HepG2 (cell line): ENCODE results near the gene FAM163B. TPM values are rescaled to one million over a fixed set of nuclear protein-coding genes. Genes with fewer than 3 reads are reported as not detected.

Experiments
- ARID2 ChIP-seq: sonication (generic); formaldehyde crosslinking; IDR thresholded peaks from 2 replicates; pipeline ENCODE4 v1.8.1; 2022; ENCODE audit warnings: mild to moderate bottlenecking, missing genetic modification reagents, borderline replicate concordance
- FOSL2 ChIP-seq: sonication (generic); formaldehyde crosslinking; IDR thresholded peaks from 2 replicates; pipeline ENCODE4 v1.4.0; 2020; ENCODE audit warnings: missing genetic modification reagents
- HDAC6 ChIP-seq: fragments of 200-600 bp; sonication (generic); IDR thresholded peaks from 2 replicates; pipeline ENCODE4 v1.7.0; 2017; ENCODE audit warnings: mild to moderate bottlenecking, antibody characterized with exemption, low read length, low read depth
- NFE2L2 ChIP-seq: fragments of 150-350 bp; IDR thresholded peaks from 2 replicates; pipeline ENCODE4 v1.6.1; 2014; ENCODE audit warnings: low read length
- NFRKB ChIP-seq: fragments of 450-650 bp; IDR thresholded peaks from 2 replicates; pipeline ENCODE4 v1.6.1; 2017
- NRL ChIP-seq: sonication (generic); formaldehyde crosslinking; IDR thresholded peaks from 2 replicates; pipeline ENCODE4 v1.5.0; 2020; ENCODE audit warnings: missing genetic modification reagents, mild to moderate bottlenecking, moderate library complexity, borderline replicate concordance
- PITX1 ChIP-seq: sonication (generic); formaldehyde crosslinking; IDR thresholded peaks from 2 replicates; pipeline ENCODE4 v1.5.1; 2020; ENCODE audit warnings: mild to moderate bottlenecking, missing genetic modification reagents
- POGZ ChIP-seq: sonication (generic); formaldehyde crosslinking; IDR thresholded peaks from 2 replicates; pipeline ENCODE4 v1.4.0; 2020; ENCODE audit warnings: mild to moderate bottlenecking, missing genetic modification reagents
- POLR2G ChIP-seq: fragments of 200-400 bp; formaldehyde crosslinking; IDR thresholded peaks from 2 replicates; pipeline ENCODE4 v1.6.1; 2018; ENCODE audit warnings: mild to moderate bottlenecking, low read depth, low read length, moderate library complexity
- REXO4 ChIP-seq: sonication (generic); formaldehyde crosslinking; IDR thresholded peaks from 2 replicates; pipeline ENCODE4 v1.8.0; 2022; ENCODE audit warnings: missing genetic modification reagents, mild to moderate bottlenecking, borderline replicate concordance
- RFXANK ChIP-seq: IDR thresholded peaks from 2 replicates; pipeline ENCODE4 v1.6.1; 2016
- SETDB1 ChIP-seq: sonication (generic); formaldehyde crosslinking; IDR thresholded peaks from 2 replicates; pipeline ENCODE4 v1.5.1; 2020; ENCODE audit warnings: missing genetic modification reagents, mild to moderate bottlenecking, borderline replicate concordance
- ZBTB1 ChIP-seq: sonication (generic); formaldehyde crosslinking; IDR thresholded peaks from 2 replicates; pipeline ENCODE4 v1.4.0; 2020; ENCODE audit warnings: missing genetic modification reagents, borderline replicate concordance
- ZFP82 ChIP-seq: sonication (generic); formaldehyde crosslinking; IDR thresholded peaks from 2 replicates; pipeline ENCODE4 v1.5.1; 2020; ENCODE audit warnings: mild to moderate bottlenecking, missing genetic modification reagents, borderline replicate concordance
- ZNF333 ChIP-seq: sonication (generic); formaldehyde crosslinking; IDR thresholded peaks from 2 replicates; pipeline ENCODE4 v1.4.0; 2020; ENCODE audit warnings: mild to moderate bottlenecking, missing genetic modification reagents, borderline replicate concordance
- ZNF350 ChIP-seq: sonication (generic); formaldehyde crosslinking; IDR thresholded peaks from 2 replicates; pipeline ENCODE4 v1.4.0; 2020; ENCODE audit warnings: mild to moderate bottlenecking, low read depth, missing genetic modification reagents, borderline replicate concordance
- ZNF468 ChIP-seq: sonication (generic); formaldehyde crosslinking; IDR thresholded peaks from 2 replicates; pipeline ENCODE4 v1.8.0; 2022; ENCODE audit warnings: mild to moderate bottlenecking, moderate library complexity, missing genetic modification reagents
- ZNF557 ChIP-seq: sonication (generic); formaldehyde crosslinking; IDR thresholded peaks from 2 replicates; pipeline ENCODE4 v1.4.0; 2020; ENCODE audit warnings: missing genetic modification reagents
- ZNF605 ChIP-seq: sonication (generic); formaldehyde crosslinking; IDR thresholded peaks from 2 replicates; pipeline ENCODE4 v1.8.0; 2022; ENCODE audit warnings: mild to moderate bottlenecking, missing genetic modification reagents
- ZNF629 ChIP-seq: sonication (generic); formaldehyde crosslinking; conservative IDR thresholded peaks from 2 replicates; pipeline ENCODE4 v1.5.0; 2020; ENCODE audit warnings: missing genetic modification reagents
- ZNF670 ChIP-seq: sonication (generic); formaldehyde crosslinking; IDR thresholded peaks from 2 replicates; pipeline ENCODE4 v1.8.0; 2022; ENCODE audit warnings: mild to moderate bottlenecking, missing genetic modification reagents, borderline replicate concordance
- ZNF766 ChIP-seq: sonication (generic); formaldehyde crosslinking; IDR thresholded peaks from 2 replicates; pipeline ENCODE4 v1.5.0; 2020; ENCODE audit warnings: missing genetic modification reagents, borderline replicate concordance
- ZNF776 ChIP-seq: sonication (generic); formaldehyde crosslinking; IDR thresholded peaks from 2 replicates; pipeline ENCODE4 v1.4.0; 2020; ENCODE audit warnings: mild to moderate bottlenecking, missing genetic modification reagents
- ZSCAN30 ChIP-seq: sonication (generic); formaldehyde crosslinking; IDR thresholded peaks from 2 replicates; pipeline ENCODE4 v1.5.0; 2020; ENCODE audit warnings: mild to moderate bottlenecking, missing genetic modification reagents
- polyA plus RNA-seq, 8 experiments: library from polyadenylated mRNA; depleted of rRNA in 3 of 8; stranded (reverse) in 7 of 8; unstranded in 1 of 8; fragments of >200 nt; fragmentation: Illumina TruSeq in 4 of 8; extraction: Trizol in 4 of 8; gene quantifications; 2 replicates each; pipeline versions ENCODE4 v1.2.1 to v1.2.3, GENCODE V29; 2011 to 2016; ENCODE audit warnings: low read depth in 4 of 8, missing spikeins in 1 of 8, mixed read lengths in 1 of 8; ENCODE audit not compliant: insufficient read depth in 1 of 8
- total RNA-seq, 5 experiments: library from RNA; depleted of rRNA; stranded (reverse); fragments of >200 nt; fragmentation: Illumina TruSeq; extraction: Trizol; gene quantifications; 2 replicates each; pipeline ENCODE4 v1.2.3, GENCODE V29; 2016; ENCODE audit warnings: low read depth in 1 of 5
- TF ChIP-seq, protein P1 (sequence below): sonication (generic); formaldehyde crosslinking; IDR thresholded peaks from 2 replicates; pipeline ENCODE4 v1.8.0; 2022; ENCODE audit warnings: mild to moderate bottlenecking, missing genetic modification reagents; ENCODE audit not compliant: insufficient replicate concordance
- TF ChIP-seq, protein P2 (sequence below): sonication (generic); formaldehyde crosslinking; IDR thresholded peaks from 2 replicates; pipeline ENCODE4 v1.5.0; 2020; ENCODE audit warnings: missing genetic modification reagents
- TF ChIP-seq, protein P3 (sequence below): sonication (generic); formaldehyde crosslinking; IDR thresholded peaks from 2 replicates; pipeline ENCODE4 v1.5.0; 2020; ENCODE audit warnings: mild to moderate bottlenecking, missing genetic modification reagents

The FAM163B gene
- total and polyA plus RNA-seq, 2 of the 13 experiments (the other 11 are each of a cell fraction or from before 2014, with no cell fraction given) = not detected

DNA sequence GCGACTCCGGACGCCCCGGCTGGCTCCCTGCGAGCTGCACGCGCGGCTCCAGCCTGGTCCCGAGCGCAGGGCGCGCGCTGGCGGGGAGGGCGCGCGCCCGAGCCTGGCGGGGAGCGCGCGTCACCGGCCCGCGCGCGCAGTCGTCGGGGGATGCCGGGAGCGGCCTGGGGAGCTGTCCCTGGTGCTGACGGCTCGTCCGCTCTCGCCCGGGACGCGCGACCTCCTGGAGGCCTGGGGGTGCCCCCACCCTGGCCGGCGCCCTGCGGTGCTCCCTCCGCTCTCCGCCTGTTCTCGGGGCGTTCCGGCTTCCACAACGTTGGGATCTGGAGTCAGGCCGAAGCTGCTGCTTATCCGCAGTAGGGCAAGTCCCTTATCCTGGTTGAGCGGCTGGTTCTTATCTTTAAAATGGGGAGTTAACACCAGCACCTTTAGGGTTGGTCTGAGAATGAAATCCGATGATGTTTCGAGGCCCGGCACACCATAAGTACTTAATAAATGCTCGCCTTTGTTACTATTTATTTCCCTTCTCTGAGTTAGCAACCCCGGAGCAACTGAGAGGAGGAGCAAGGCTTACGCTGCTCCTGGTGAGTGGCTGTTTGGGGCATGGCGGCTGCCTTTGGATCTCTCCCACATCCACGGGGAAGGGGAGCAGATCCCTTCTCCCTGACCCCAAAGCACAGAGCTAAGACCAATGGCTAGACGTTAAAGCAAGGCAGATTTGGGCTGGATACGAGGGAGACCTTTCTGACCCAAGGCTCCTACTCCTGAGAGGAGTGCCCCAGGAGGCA is at the start of gene FAM163B (continued):
- TF ChIP-seq ZNF629 (0 out of 2 replicates have a peak, but pooled peaks have one; percentile 14), ZNF670 (CRISPR knock-in tag) (no peak), POGZ (CRISPR knock-in tag) (no peak), NRL (no peak), ZNF557 (CRISPR knock-in tag) (no peak), ARID2 (CRISPR knock-in tag) (no peak), ZNF333 (CRISPR knock-in tag) (no peak), NFE2L2 (no peak), ZNF766 (CRISPR knock-in tag) (peak; percentile 89; the same call in 1 of the 2 replicates), REXO4 (CRISPR knock-in tag) (no peak), NFRKB (no peak), POLR2G (no peak), ZBTB1 (CRISPR knock-in tag) (no peak), FOSL2 (CRISPR knock-in tag) (0 out of 2 replicates have a peak, but pooled peaks have one; percentile 23), ZSCAN30 (CRISPR knock-in tag) (no peak), ZNF350 (no peak), RFXANK (CRISPR knock-in tag) (no peak), ZNF468 (no peak), ZNF776 (CRISPR knock-in tag) (no peak), ZNF605 (CRISPR knock-in tag) (no peak), SETDB1 (no peak), PITX1 (CRISPR knock-in tag) (no peak), ZFP82 (CRISPR knock-in tag) (no peak), HDAC6 (no peak)
- TF ChIP-seq, protein P1, sequence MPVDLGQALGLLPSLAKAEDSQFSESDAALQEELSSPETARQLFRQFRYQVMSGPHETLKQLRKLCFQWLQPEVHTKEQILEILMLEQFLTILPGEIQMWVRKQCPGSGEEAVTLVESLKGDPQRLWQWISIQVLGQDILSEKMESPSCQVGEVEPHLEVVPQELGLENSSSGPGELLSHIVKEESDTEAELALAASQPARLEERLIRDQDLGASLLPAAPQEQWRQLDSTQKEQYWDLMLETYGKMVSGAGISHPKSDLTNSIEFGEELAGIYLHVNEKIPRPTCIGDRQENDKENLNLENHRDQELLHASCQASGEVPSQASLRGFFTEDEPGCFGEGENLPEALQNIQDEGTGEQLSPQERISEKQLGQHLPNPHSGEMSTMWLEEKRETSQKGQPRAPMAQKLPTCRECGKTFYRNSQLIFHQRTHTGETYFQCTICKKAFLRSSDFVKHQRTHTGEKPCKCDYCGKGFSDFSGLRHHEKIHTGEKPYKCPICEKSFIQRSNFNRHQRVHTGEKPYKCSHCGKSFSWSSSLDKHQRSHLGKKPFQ = peak; percentile 36
- TF ChIP-seq, protein P2, sequence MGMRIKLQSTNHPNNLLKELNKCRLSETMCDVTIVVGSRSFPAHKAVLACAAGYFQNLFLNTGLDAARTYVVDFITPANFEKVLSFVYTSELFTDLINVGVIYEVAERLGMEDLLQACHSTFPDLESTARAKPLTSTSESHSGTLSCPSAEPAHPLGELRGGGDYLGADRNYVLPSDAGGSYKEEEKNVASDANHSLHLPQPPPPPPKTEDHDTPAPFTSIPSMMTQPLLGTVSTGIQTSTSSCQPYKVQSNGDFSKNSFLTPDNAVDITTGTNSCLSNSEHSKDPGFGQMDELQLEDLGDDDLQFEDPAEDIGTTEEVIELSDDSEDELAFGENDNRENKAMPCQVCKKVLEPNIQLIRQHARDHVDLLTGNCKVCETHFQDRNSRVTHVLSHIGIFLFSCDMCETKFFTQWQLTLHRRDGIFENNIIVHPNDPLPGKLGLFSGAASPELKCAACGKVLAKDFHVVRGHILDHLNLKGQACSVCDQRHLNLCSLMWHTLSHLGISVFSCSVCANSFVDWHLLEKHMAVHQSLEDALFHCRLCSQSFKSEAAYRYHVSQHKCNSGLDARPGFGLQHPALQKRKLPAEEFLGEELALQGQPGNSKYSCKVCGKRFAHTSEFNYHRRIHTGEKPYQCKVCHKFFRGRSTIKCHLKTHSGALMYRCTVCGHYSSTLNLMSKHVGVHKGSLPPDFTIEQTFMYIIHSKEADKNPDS = no peak
- TF ChIP-seq, protein P3, sequence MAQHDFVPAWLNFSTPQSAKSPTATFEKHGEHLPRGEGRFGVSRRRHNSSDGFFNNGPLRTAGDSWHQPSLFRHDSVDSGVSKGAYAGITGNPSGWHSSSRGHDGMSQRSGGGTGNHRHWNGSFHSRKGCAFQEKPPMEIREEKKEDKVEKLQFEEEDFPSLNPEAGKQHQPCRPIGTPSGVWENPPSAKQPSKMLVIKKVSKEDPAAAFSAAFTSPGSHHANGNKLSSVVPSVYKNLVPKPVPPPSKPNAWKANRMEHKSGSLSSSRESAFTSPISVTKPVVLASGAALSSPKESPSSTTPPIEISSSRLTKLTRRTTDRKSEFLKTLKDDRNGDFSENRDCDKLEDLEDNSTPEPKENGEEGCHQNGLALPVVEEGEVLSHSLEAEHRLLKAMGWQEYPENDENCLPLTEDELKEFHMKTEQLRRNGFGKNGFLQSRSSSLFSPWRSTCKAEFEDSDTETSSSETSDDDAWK = no peak
